Measurements from ENCODE around the gene DEFB123.

DEFB123 gene

DNA sequence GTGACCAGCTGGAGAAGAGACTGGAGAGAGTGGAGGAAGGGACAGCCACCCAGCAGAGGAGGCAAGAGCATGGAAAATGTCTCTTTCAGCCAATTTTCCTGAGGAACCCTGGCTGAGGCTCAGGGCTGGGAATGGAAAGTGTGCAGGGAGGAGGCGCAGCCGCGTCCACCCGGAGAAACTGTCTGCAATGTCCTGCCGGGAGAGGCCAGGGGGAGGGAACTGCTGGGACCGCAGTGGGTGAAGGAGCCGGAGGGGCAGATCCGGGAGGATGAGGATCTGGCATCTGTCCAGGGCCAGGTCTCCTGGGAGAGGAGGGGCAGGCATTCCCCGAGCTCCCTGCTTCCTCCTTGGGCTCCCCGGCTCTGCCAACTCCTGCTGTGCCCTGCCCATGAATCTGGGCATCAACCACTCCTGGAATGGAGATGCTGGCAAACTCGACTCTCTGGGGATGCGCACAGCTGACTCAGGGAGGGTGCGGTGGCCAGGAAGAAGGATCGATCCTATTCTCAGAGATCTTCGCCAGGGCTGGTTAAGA is 56.4 kb downstream of the DEFB123 start:
- POLR2A ChIA-PET: no interaction called here
- DNase-seq (ENCODE audit: extremely low spot score): no peak
- CTCF ChIA-PET: interaction anchor here (1.2 kb wide), 1 partner anchor 36 kb away, joined by 3 read pairs; no protein-coding TSS in a partner anchor
- no peak for TF ChIP-seq BHLHE40 (IDR thresholded peaks at IDR 0.05; ENCODE audit: borderline replicate concordance)
- TF ChIP-seq ARNT (IDR thresholded peaks at IDR 0.05): no peak
- no peak for TF ChIP-seq L3MBTL2 (conservative IDR thresholded peaks at IDR 0.05)
- TF ChIP-seq SUZ12 (IDR thresholded peaks at IDR 0.05): no peak
- TF ChIP-seq, protein P1, sequence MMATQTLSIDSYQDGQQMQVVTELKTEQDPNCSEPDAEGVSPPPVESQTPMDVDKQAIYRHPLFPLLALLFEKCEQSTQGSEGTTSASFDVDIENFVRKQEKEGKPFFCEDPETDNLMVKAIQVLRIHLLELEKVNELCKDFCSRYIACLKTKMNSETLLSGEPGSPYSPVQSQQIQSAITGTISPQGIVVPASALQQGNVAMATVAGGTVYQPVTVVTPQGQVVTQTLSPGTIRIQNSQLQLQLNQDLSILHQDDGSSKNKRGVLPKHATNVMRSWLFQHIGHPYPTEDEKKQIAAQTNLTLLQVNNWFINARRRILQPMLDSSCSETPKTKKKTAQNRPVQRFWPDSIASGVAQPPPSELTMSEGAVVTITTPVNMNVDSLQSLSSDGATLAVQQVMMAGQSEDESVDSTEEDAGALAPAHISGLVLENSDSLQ (IDR thresholded peaks at IDR 0.05): no peak
- TF ChIP-seq TARDBP (IDR thresholded peaks at IDR 0.05): no peak
- TF ChIP-seq FOXA1 (IDR thresholded peaks at IDR 0.05): no peak
- no peak for TF ChIP-seq HDGF (IDR thresholded peaks at IDR 0.05; ENCODE audit: borderline replicate concordance)
- no peak for TF ChIP-seq FOXK2 (IDR thresholded peaks at IDR 0.05)

DNA sequence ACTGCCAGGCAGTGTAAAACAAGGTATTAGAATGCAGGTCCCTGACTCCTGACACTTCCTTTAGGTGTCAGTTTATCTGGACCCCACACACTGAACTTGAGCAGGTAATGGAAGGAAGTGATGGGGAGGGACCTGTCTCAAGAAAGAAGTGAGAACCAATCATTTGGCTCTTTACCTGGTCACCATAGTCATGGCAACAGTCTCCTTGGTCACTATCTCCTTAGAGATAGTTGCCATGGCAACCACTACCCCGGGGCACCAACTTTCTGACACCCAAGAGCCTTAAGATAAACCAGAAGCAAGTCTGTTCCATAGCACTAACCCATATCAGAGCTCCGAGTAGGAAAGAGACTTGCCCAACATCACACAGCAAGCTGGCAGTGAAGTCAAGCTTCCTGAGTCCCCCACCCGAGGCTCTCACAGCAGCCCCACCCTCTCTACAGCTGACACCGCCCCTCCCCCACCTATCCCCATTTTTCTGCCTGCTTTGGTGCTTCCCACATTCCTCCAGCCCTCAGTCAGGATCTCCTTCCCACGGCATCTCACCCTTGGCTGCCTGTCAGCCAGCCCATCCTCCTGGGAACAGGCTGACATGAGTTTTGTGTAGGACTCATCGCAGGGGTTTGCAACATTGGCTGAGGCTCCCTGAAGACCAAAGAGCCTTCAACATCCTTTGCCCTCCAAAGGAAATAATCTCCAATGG is 57.6 kb downstream of the DEFB123 start:
- ChIA-PET CTCF (no interaction called here), POLR2A (no interaction called here)
- no peak for DNase-seq (ENCODE audit: extremely low spot score)
- TF ChIP-seq SUZ12 (IDR thresholded peaks at IDR 0.05): no peak
- no peak for TF ChIP-seq ELF4 (IDR thresholded peaks at IDR 0.05)
- TF ChIP-seq ARNT (IDR thresholded peaks at IDR 0.05): no peak
- TF ChIP-seq TARDBP (IDR thresholded peaks at IDR 0.05): no peak
- no peak for TF ChIP-seq BHLHE40 (IDR thresholded peaks at IDR 0.05; ENCODE audit: borderline replicate concordance)
- TF ChIP-seq FOXM1 (IDR thresholded peaks at IDR 0.05; ENCODE audit: borderline replicate concordance): no peak
- TF ChIP-seq FOXA1 (IDR thresholded peaks at IDR 0.05): no peak
- no peak for TF ChIP-seq LEF1 (IDR thresholded peaks at IDR 0.05; ENCODE audit: borderline replicate concordance)
- TF ChIP-seq L3MBTL2 (conservative IDR thresholded peaks at IDR 0.05): no peak
- no peak for TF ChIP-seq FOXK2 (IDR thresholded peaks at IDR 0.05)
- TF ChIP-seq, protein P1 (IDR thresholded peaks at IDR 0.05): no peak
- TF ChIP-seq SP1 (IDR thresholded peaks at IDR 0.05): no peak

Data from HEK293T (cell line).